Measurements from ENCODE around the gene RBMY1B. TPM values are rescaled to one million over a fixed set of nuclear protein-coding genes. Genes with fewer than 3 reads are reported as not detected.
"Not testable (repeated sequence)": the region's sequence is repeated elsewhere in the genome, so short reads cannot be mapped to it uniquely, and the experiment has no call there.

Gene RBMY1B
- total RNA-seq = not detected

DNA sequence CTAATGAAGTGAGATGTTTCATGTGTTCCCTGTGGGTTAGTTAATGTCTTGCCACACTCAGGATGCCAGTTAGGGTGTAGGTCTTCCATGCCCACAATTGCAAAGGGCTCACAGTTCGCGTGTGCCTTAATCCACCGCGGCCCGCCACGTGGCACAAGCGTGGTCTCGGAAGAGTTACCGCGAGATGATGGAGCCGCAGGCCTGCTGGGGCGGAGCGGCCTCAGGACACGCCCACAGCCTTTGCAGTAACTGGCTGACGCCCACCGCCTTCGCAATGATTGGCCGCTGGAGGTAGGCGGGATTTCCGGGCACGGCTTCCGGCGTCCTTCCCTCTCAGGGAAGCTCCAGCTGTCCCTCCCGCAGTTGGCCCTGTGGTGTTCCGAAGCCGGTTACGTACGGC is at the start of gene RBMY1B:
RBMY1B (plus strand) TSS at position 301 of the 400 bp plus-strand sequence. CDS start 2,013 bp downstream, outside the sequence.
- H3K4me3 Mint-ChIP-seq; intact Hi-C loops (cut with DNase I, micrococcal nuclease); CTCF ChIA-PET; DNase-seq; H3K9me3 Mint-ChIP-seq (ENCODE audit: low read depth); ATAC-seq; H3K4me1 Mint-ChIP-seq; H3K36me3 Mint-ChIP-seq (ENCODE audit: low read depth); H3K27me3 Mint-ChIP-seq; H3K27ac Mint-ChIP-seq; POLR2A ChIA-PET: not testable (repeated sequence)

DNA sequence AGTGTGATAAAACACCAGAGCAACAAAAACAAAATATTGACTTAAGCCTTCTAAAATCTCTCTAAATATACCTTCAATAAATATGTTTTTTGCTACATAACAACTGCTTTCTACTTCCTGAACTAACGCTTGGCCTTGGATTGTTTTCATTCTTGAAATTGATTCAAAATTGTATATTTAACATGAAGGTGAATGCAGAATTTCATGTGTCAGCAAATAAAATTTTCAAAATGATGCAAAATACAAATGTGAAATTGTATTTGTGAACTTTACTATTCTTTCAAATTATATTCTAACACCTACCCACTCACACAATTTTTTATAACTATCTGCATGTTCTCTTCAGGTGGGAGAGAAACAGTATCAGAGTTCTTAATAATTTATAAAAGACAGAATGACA is 48.2 kb upstream of the RBMY1B start:
- intact Hi-C loops (cut with DNase I, micrococcal nuclease); H3K4me1 Mint-ChIP-seq; H3K27ac Mint-ChIP-seq; H3K27me3 Mint-ChIP-seq; DNase-seq; CTCF ChIA-PET; ATAC-seq; H3K4me3 Mint-ChIP-seq; H3K9me3 Mint-ChIP-seq (ENCODE audit: low read depth); POLR2A ChIA-PET; H3K36me3 Mint-ChIP-seq (ENCODE audit: low read depth): not testable (repeated sequence)

DNA sequence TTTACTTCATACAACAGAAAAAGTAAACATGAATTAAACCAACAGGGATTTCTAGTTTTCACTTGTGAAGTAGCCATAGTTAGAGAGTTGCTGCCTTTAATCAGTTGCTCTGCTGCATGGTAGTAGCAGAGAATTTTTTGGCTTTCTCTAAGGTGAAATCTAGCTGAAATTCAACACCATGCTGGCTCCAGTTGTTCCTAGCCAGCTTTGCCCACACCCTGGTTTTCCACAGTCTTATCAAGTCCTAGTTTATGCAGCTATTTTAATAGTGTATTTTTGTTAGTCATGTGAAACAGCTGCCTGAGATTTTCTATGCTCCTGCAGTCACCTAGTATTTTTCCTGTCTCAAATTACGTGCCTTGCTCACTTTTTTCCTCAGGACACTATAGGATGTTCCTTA is 28.2 kb upstream of the RBMY1B start:
- POLR2A ChIA-PET = no interaction called here
- ATAC-seq (no peak), DNase-seq (no peak)
- intact Hi-C loops (cut with DNase I, micrococcal nuclease) = no loop called here
- H3K9me3 Mint-ChIP-seq (ENCODE audit: low read depth) = no peaks in the 10 kb centered on the region
- H3K4me3 Mint-ChIP-seq = no peak overlapping the region
- H3K27me3 Mint-ChIP-seq = no peaks in the 10 kb centered on the region
- H3K27ac Mint-ChIP-seq = no peak overlapping the region
- H3K36me3 Mint-ChIP-seq (ENCODE audit: low read depth) = no peaks in the 10 kb centered on the region
- CTCF ChIA-PET = no interaction called here
- H3K4me1 Mint-ChIP-seq = no peaks in the 10 kb centered on the region

DNA sequence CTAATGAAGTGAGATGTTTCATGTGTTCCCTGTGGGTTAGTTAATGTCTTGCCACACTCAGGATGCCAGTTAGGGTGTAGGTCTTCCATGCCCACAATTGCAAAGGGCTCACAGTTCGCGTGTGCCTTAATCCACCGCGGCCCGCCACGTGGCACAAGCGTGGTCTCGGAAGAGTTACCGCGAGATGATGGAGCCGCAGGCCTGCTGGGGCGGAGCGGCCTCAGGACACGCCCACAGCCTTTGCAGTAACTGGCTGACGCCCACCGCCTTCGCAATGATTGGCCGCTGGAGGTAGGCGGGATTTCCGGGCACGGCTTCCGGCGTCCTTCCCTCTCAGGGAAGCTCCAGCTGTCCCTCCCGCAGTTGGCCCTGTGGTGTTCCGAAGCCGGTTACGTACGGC is 23.4 kb downstream of the RBMY1B start, which contains the start of gene RBMY1A1:
RBMY1A1 (plus strand) TSS at position 301 of the 400 bp plus-strand sequence. CDS start 2,013 bp downstream, outside the sequence.
- H3K4me3 Mint-ChIP-seq; H3K36me3 Mint-ChIP-seq (ENCODE audit: low read depth); DNase-seq; CTCF ChIA-PET; POLR2A ChIA-PET; H3K9me3 Mint-ChIP-seq (ENCODE audit: low read depth); ATAC-seq; intact Hi-C loops (cut with DNase I, micrococcal nuclease); H3K4me1 Mint-ChIP-seq; H3K27me3 Mint-ChIP-seq; H3K27ac Mint-ChIP-seq: not testable (repeated sequence)

DNA sequence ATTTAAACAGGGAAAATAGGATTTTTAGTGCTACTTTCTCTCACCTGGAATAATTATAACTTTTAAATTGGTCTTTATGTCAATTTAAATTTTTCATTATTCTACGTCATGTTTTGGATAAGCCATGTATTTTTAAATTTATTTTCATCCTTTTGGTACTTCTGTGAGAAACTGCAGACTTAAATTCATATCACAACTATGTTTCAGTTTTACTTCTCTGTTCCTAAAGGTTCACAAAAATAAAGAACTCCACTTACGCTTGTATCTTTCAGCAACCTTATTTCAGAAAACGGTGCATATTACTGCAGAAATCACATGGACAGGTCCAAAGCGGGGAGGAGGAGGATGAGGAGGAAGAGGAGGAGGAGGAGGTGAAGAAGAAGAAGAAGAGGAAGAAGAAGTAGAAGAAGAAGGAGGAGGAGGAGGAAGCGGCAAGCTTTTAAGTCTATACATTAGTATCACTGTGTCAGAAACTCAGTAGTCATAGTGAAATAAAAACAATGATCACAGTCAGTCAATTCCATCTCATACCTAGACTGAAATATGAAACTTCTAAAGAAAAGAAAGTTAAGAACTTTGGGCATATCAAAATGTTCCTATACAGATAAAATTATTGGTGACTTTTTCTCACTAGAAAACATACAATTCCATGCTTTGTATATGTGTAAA is 48.3 kb downstream of the RBMY1B start:
- ATAC-seq = peak; percentile 75
- H3K4me3 Mint-ChIP-seq; POLR2A ChIA-PET; intact Hi-C loops (cut with DNase I, micrococcal nuclease); H3K9me3 Mint-ChIP-seq (ENCODE audit: low read depth); H3K4me1 Mint-ChIP-seq; H3K27me3 Mint-ChIP-seq; H3K27ac Mint-ChIP-seq; CTCF ChIA-PET; DNase-seq; H3K36me3 Mint-ChIP-seq (ENCODE audit: low read depth): not testable (repeated sequence)

Other genes starting within 250 kb of the RBMY1B start
- not detected for gene RBMY1A1, start 23.5 kb downstream of the RBMY1B start, total RNA-seq